Hepatocyte (in vitro differentiated cells): ENCODE results near the gene PI4K2A. TPM values are rescaled to one million over a fixed set of nuclear protein-coding genes. Genes with fewer than 3 reads are reported as not detected.
A peak's percentile ranks its signal among the peaks of the same experiment; 100 is the strongest.

Experiments used
- DNase-seq: peaks from one replicate; pipeline ENCODE4 v3.0.0-alpha.2; 2016; ENCODE audit warnings: low spot score
- H2AFZ ChIP-seq: fragments of 200-600 bp; sonication (generic); 2 replicates; pipeline ENCODE4 v1.6.0; 2016; ENCODE audit warnings: antibody characterized with exemption, mild to moderate bottlenecking
- H3K27ac ChIP-seq: fragments of 200-600 bp; sonication (generic); 2 replicates; pipeline ENCODE4 v1.5.1; 2016; ENCODE audit warnings: mild to moderate bottlenecking
- H3K27me3 ChIP-seq: fragments of 200-600 bp; sonication (generic); 2 replicates; pipeline ENCODE4 v1.6.1; 2016
- H3K36me3 ChIP-seq: fragments of 200-600 bp; sonication (generic); replicated peaks from 2 replicates; pipeline ENCODE4 v1.5.1; 2016; ENCODE audit warnings: low read depth; ENCODE audit not compliant: insufficient read depth
- H3K4me1 ChIP-seq: fragments of 200-600 bp; sonication (generic); 2 replicates; pipeline ENCODE4 v1.5.1; 2016; ENCODE audit warnings: mild to moderate bottlenecking, moderate library complexity; ENCODE audit not compliant: insufficient read depth
- H3K4me2 ChIP-seq: fragments of 200-600 bp; sonication (generic); 2 replicates; pipeline ENCODE4 v1.6.0; 2016
- H3K4me3 ChIP-seq: fragments of 200-600 bp; sonication (generic); 2 replicates; pipeline ENCODE4 v1.5.1; 2016; ENCODE audit warnings: mild to moderate bottlenecking
- H3K79me2 ChIP-seq: fragments of 200-600 bp; sonication (generic); 2 replicates; pipeline ENCODE4 v1.6.0; 2017; ENCODE audit warnings: mild to moderate bottlenecking
- H3K9me2 ChIP-seq: fragments of 200-600 bp; sonication (generic); replicated peaks from 2 replicates; pipeline ENCODE4 v1.6.0; 2017; ENCODE audit warnings: mild to moderate bottlenecking; ENCODE audit not compliant: insufficient read depth
- H3K9me3 ChIP-seq: fragments of 200-600 bp; sonication (generic); 2 replicates; pipeline ENCODE4 v1.5.1; 2016; ENCODE audit warnings: low read depth, mild to moderate bottlenecking
- H4K20me1 ChIP-seq: fragments of 200-600 bp; sonication (generic); 2 replicates; pipeline ENCODE4 v1.6.0; 2016; ENCODE audit warnings: mild to moderate bottlenecking; ENCODE audit not compliant: insufficient read depth, poor library complexity, severe bottlenecking
- CTCF ChIP-seq: fragments of 200-600 bp; sonication (generic); IDR thresholded peaks from 2 replicates; pipeline ENCODE4 v1.5.1; 2016; ENCODE audit warnings: antibody characterized with exemption, mild to moderate bottlenecking; ENCODE audit not compliant: poor library complexity
- EZH2 ChIP-seq: fragments of 200-600 bp; sonication (generic); IDR thresholded peaks from 2 replicates; pipeline ENCODE4 v1.6.1; 2016; ENCODE audit warnings: antibody characterized with exemption, mild to moderate bottlenecking, borderline replicate concordance
- EZH2phosphoT487 ChIP-seq: fragments of 200-600 bp; sonication (generic); IDR thresholded peaks from one replicate; pipeline ENCODE4 v1.6.1; 2018; ENCODE audit warnings: antibody characterized with exemption, mild to moderate bottlenecking, low read depth, moderate library complexity; ENCODE audit not compliant: unreplicated experiment, severe bottlenecking
- WGBS: methylation state at CpG from one replicate; pipeline ENCODE4 v1.1.6; 2016; ENCODE audit warnings: low lambda C conversion rate; ENCODE audit errors: missing lambda C conversion rate; 5-methylcytosine and 5-hydroxymethylcytosine counted together
- polyA plus RNA-seq: library from polyadenylated mRNA; unstranded; fragments of >200 nt; fragmentation: Nextera tagmentation; extraction: Ambion mirVana; gene quantifications from 2 replicates; pipeline ENCODE4 v1.2.1, GENCODE V29; 2016
- total RNA-seq: library from RNA; depleted of rRNA; stranded (reverse); fragments of >200 nt; gene quantifications from 2 replicates; pipeline ENCODE4 v1.2.3, GENCODE V29; 2014

Gene PI4K2A
- total and polyA plus RNA-seq, 2 experiments from 2014 or later = 22.4 to 25.9 TPM

- Histone ChIP-seq H2AFZ (no peak overlapping the region), H3K4me3 (no peak overlapping the region), H3K27ac (peak overlapping the region; percentile 85), H3K4me2 (peak overlapping the region; percentile 35), H3K9me3 (no peaks in the 10 kb centered on the region), H3K27me3 (no peaks in the 10 kb centered on the region), H3K79me2 (peaks cover 9% of the 10 kb centered on the region), H3K36me3 (no peaks in the 10 kb centered on the region), H4K20me1 (no peaks in the 10 kb centered on the region), H3K4me1 (peaks cover 30% of the 10 kb centered on the region), H3K9me2 (no peaks in the 10 kb centered on the region)
- TF ChIP-seq EZH2phosphoT487 (no peak), EZH2 (no peak), CTCF (no peak)
- WGBS = 59% methylated on average over 1 of the region's 1 CpG
- peak; percentile 68 for DNase-seq
These were observed 23.9 kb downstream of the PI4K2A start for GRCh38 chr10:97664282-97664850.

GRCh38 chr10:97666992-97667391, 26.5 kb downstream of the PI4K2A start:
- no peaks in the 10 kb centered on the region for H3K36me3 ChIP-seq
- H3K27ac ChIP-seq = peak overlapping the region; percentile 85

GRCh38 chr10:97667463-97667862, 27.0 kb downstream of the PI4K2A start:
- H2AFZ ChIP-seq = no peak overlapping the region
- H3K27me3 ChIP-seq = no peaks in the 10 kb centered on the region
- H3K36me3 ChIP-seq = no peaks in the 10 kb centered on the region
- TF ChIP-seq EZH2phosphoT487 = no peak
- no peak for TF ChIP-seq EZH2
- TF ChIP-seq CTCF = no peak
- DNase-seq = no peak
- no peaks in the 10 kb centered on the region for H3K9me2 ChIP-seq
- no peak overlapping the region for H3K4me3 ChIP-seq
- H3K9me3 ChIP-seq = no peaks in the 10 kb centered on the region
- peaks cover 30% of the 10 kb centered on the region for H3K4me1 ChIP-seq
- H3K4me2 ChIP-seq = no peak overlapping the region
- no peaks in the 10 kb centered on the region for H4K20me1 ChIP-seq
- H3K79me2 ChIP-seq = peaks cover 3% of the 10 kb centered on the region
- 81% methylated on average over 6 of the region's 6 CpGs for WGBS
- peak overlapping the region; percentile 85 for H3K27ac ChIP-seq

More at GRCh38 chr10:97666992-97667391, 26.5 kb downstream of the PI4K2A start:
- Histone ChIP-seq H3K79me2 (peaks cover 7% of the 10 kb centered on the region), H3K9me3 (no peaks in the 10 kb centered on the region), H3K27me3 (no peaks in the 10 kb centered on the region), H3K4me1 (peaks cover 30% of the 10 kb centered on the region), H3K9me2 (no peaks in the 10 kb centered on the region), H3K4me3 (no peak overlapping the region), H2AFZ (no peak overlapping the region), H4K20me1 (no peaks in the 10 kb centered on the region), H3K4me2 (no peak overlapping the region)
- DNase-seq = no peak
- WGBS = 78% methylated on average over 7 of the region's 7 CpGs
- no peak for TF ChIP-seq EZH2phosphoT487
- TF ChIP-seq CTCF = no peak
- no peak for TF ChIP-seq EZH2
